ENCODE measurements around the gene DVL1. TPM values are rescaled to one million over a fixed set of nuclear protein-coding genes. Genes with fewer than 3 reads are reported as not detected.

DVL1 gene
- total and polyA plus RNA-seq, 2 of the 13 experiments (the other 11 are each of a cell fraction or from before 2014, with no cell fraction given) = 30.8 to 60.4 TPM

DNA sequence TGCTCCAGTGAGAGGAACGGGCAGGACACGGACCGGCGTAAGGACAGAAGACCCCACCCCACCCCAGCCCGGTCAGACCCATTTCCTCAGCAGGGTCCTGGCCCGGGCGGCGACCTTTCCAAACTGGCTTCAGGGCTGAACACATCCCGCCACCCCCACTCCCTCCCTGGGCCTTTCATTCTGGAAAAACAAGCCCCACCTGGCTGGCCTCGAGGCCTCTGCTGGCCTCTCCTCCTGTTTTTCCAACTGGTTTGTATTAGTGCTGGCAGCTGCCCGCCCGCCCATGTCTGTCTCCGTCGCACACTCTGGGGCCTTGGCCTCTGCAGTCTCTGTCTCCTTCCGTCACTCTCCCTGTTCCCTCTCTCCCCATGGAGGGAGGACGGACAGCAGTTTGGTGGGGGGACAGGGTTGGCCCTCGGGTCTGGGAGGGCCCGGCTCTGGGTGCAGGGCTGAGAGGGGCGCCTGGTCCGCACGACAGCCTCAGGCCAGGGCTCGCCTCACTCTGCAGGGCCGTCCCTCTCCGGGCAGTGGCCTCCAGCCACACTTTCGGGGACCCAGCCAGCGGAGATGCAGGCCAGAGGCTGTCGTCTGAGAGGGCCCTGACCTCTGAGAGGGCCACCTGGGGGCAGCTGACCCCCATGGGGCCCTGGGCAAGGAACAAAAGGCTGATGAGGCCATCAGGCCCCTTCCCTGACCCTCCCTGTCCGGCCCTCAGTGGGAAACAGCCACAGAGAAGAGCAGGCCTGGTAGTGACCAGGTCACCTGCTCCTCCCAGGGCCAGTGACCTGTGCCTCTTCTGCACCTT, 10.6 kb upstream of the DVL1 start (continued):
- TF ChIP-seq TRAFD1 (CRISPR knock-in tag; IDR thresholded peaks at IDR 0.05; ENCODE audit: borderline replicate concordance) (no peak), CCDC6 (CRISPR knock-in tag; IDR thresholded peaks at IDR 0.05) (no peak), MED1 (CRISPR knock-in tag; IDR thresholded peaks at IDR 0.05) (peak; percentile 70), PHF8 (CRISPR knock-in tag; IDR thresholded peaks at IDR 0.05) (peak; percentile 70), ZNF235 (CRISPR knock-in tag; IDR thresholded peaks at IDR 0.05; ENCODE audit: borderline replicate concordance) (peak; percentile 81; the same call in 1 of the 2 replicates), ZC3H4 (CRISPR knock-in tag; IDR thresholded peaks at IDR 0.05; ENCODE audit: borderline replicate concordance) (peak; percentile 80; the same call in 1 of the 2 replicates), TOPORS (CRISPR knock-in tag; IDR thresholded peaks at IDR 0.05) (peak; percentile 55; the same call in 1 of the 2 replicates), MXD4 (CRISPR knock-in tag; IDR thresholded peaks at IDR 0.05) (0 out of 2 replicates have a peak, but pooled peaks have one; percentile 38), GMEB2 (CRISPR knock-in tag; IDR thresholded peaks at IDR 0.05; ENCODE audit: low read depth) (no peak), KLF12 (CRISPR knock-in tag; IDR thresholded peaks at IDR 0.05; ENCODE audit: borderline replicate concordance) (0 out of 2 replicates have a peak, but pooled peaks have one; percentile 31), NFKBIZ (CRISPR knock-in tag; IDR thresholded peaks at IDR 0.05) (0 out of 2 replicates have a peak, but pooled peaks have one; percentile 27), ZBTB8A (CRISPR knock-in tag; IDR thresholded peaks at IDR 0.05; ENCODE audit: borderline replicate concordance, low read depth) (peak; percentile 57; the same call in 1 of the 2 replicates), ZNF777 (CRISPR knock-in tag; IDR thresholded peaks at IDR 0.05) (peak; percentile 57; the same call in 1 of the 2 replicates), KDM3A (CRISPR knock-in tag; IDR thresholded peaks at IDR 0.05; ENCODE audit: low read depth) (0 out of 2 replicates have a peak, but pooled peaks have one; percentile 45)
- TF ChIP-seq, protein P1, sequence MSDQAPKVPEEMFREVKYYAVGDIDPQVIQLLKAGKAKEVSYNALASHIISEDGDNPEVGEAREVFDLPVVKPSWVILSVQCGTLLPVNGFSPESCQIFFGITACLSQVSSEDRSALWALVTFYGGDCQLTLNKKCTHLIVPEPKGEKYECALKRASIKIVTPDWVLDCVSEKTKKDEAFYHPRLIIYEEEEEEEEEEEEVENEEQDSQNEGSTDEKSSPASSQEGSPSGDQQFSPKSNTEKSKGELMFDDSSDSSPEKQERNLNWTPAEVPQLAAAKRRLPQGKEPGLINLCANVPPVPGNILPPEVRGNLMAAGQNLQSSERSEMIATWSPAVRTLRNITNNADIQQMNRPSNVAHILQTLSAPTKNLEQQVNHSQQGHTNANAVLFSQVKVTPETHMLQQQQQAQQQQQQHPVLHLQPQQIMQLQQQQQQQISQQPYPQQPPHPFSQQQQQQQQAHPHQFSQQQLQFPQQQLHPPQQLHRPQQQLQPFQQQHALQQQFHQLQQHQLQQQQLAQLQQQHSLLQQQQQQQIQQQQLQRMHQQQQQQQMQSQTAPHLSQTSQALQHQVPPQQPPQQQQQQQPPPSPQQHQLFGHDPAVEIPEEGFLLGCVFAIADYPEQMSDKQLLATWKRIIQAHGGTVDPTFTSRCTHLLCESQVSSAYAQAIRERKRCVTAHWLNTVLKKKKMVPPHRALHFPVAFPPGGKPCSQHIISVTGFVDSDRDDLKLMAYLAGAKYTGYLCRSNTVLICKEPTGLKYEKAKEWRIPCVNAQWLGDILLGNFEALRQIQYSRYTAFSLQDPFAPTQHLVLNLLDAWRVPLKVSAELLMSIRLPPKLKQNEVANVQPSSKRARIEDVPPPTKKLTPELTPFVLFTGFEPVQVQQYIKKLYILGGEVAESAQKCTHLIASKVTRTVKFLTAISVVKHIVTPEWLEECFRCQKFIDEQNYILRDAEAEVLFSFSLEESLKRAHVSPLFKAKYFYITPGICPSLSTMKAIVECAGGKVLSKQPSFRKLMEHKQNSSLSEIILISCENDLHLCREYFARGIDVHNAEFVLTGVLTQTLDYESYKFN (CRISPR knock-in tag; conservative IDR thresholded peaks at IDR 0.05) = peak; percentile 81
- TF ChIP-seq, protein P2, sequence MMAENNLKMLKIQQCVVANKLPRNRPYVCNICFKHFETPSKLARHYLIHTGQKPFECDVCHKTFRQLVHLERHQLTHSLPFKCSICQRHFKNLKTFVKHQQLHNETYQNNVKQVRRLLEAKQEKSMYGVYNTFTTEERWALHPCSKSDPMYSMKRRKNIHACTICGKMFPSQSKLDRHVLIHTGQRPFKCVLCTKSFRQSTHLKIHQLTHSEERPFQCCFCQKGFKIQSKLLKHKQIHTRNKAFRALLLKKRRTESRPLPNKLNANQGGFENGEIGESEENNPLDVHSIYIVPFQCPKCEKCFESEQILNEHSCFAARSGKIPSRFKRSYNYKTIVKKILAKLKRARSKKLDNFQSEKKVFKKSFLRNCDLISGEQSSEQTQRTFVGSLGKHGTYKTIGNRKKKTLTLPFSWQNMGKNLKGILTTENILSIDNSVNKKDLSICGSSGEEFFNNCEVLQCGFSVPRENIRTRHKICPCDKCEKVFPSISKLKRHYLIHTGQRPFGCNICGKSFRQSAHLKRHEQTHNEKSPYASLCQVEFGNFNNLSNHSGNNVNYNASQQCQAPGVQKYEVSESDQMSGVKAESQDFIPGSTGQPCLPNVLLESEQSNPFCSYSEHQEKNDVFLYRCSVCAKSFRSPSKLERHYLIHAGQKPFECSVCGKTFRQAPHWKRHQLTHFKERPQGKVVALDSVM (CRISPR knock-in tag; IDR thresholded peaks at IDR 0.05) = peak; percentile 88

Measured in HepG2 (cell line).